Measurements from ENCODE around the gene MCOLN1. TPM values are rescaled to one million over a fixed set of nuclear protein-coding genes. Genes with fewer than 3 reads are reported as not detected.
A peak's percentile ranks its signal among the peaks of the same experiment; 100 is the strongest.

The MCOLN1 gene
- total and polyA plus RNA-seq, 2 of the 4 experiments (the other 2 are of a cell fraction): 3.4 to 19.6 TPM

GRCh38 chr19:7483720-7484201, 38.7 kb upstream of the MCOLN1 start:
- Histone ChIP-seq H2BK5ac (ENCODE audit: low read depth, low read length, poor library complexity, severe bottlenecking) (no peak overlapping the region), H3K4me1 (ENCODE audit: control insufficient read depth, insufficient read depth, low read length) (peaks cover 2% of the 10 kb centered on the region; the same call in 1 of the 2 replicates), H3K27me3 (ENCODE audit: control insufficient read depth, insufficient read depth, low read length) (no peaks in the 10 kb centered on the region), H3K79me1 (ENCODE audit: low read depth in 1 of 2, low read length in 2 of 2) (no peaks in the 10 kb centered on the region), H3K56ac (ENCODE audit: extremely low read depth, insufficient read depth, low read length) (no peak overlapping the region), H4K91ac (ENCODE audit: insufficient read depth, low read depth, low read length) (no peak overlapping the region), H2BK120ac (ENCODE audit: low read depth, low read length) (no peak overlapping the region), H3K9me1 (ENCODE audit: insufficient read depth, low read length) (no peaks in the 10 kb centered on the region), H3K4me2 (ENCODE audit: low read depth, low read length) (no peak overlapping the region), H3K4me3 (ENCODE audit: insufficient read depth, low read depth, low read length) (no peak overlapping the region), H4K5ac (ENCODE audit: low read depth, low read length) (no peak overlapping the region), H3K18ac (ENCODE audit: low read depth, low read length) (no peak overlapping the region), H4K20me1 (ENCODE audit: insufficient read depth, low read length) (no peaks in the 10 kb centered on the region), H2AK9ac (replicated peaks; ENCODE audit: low read depth, low read length, poor library complexity) (peak overlapping the region; percentile 15), H3K4ac (ENCODE audit: low read depth, low read length) (no peak overlapping the region), H3K27ac (ENCODE audit: insufficient read depth, low read length) (no peak overlapping the region), H3K14ac (replicated peaks; ENCODE audit: low read depth, low read length) (no peak overlapping the region), H2BK15ac (ENCODE audit: low read depth, low read length) (no peak overlapping the region), H3K23ac (ENCODE audit: low read depth, low read length) (no peak overlapping the region), H3K9ac (ENCODE audit: low read depth, low read length) (no peak overlapping the region), H3K9me3 (ENCODE audit: control insufficient read depth, insufficient read depth, low read length) (no peaks in the 10 kb centered on the region; the same call in 1 of the 2 replicates), H3K36me3 (ENCODE audit: control insufficient read depth, insufficient read depth, low read length) (peaks cover 1% of the 10 kb centered on the region; the same call in 1 of the 2 replicates), H4K8ac (ENCODE audit: low read depth in 2 of 2, low read length in 2 of 2) (no peak overlapping the region), H2BK20ac (ENCODE audit: low read depth, low read length) (no peak overlapping the region), H2AFZ (replicated peaks; ENCODE audit: low read length, poor library complexity) (no peak overlapping the region), H2AK5ac (ENCODE audit: low read depth, low read length) (no peak overlapping the region)
- ChIA-PET CTCF (no interaction called here), POLR2A (ENCODE audit: unreplicated experiment) (no interaction called here)
- TF ChIP-seq CTCF (conservative IDR thresholded peaks at IDR 0.05; ENCODE audit: low read depth, low read length) (no peak), CEBPB (IDR thresholded peaks at IDR 0.05; ENCODE audit: low read depth, low read length) (0 out of 2 replicates have a peak, but pooled peaks have one; percentile 22)
- in situ Hi-C loops (cut with MboI; ENCODE audit: low sequenced_read_pairs) (no loop called here), dilution Hi-C loops (cut with HindIII; ENCODE audit: low sequenced_read_pairs, unreplicated experiment) (no loop called here), intact Hi-C loops (cut with micrococcal nuclease) (no loop called here)
- DNase-seq (no peak), ATAC-seq (ENCODE audit: low read depth) (no peak)
- no TSS peak for BruUV-seq (replicated peaks)
- WGBS, 2 experiments (ENCODE audit: extremely low coverage in 2 of 2, insufficient read length in 1 of 2): 77% methylated on average over 8 of the region's 17 CpGs; no CpG with 5 or more reads in 1 of the 2 experiments

Measured in IMR-90 (cell line).